Activated T-helper 2 cell treated with anti-CD3 and anti-CD28 coated beads, Interferon-gamma antibody, Interleukin-2, Interleukin-4, amounts not matched to agents 10 μg/mL and 5 μg/mL and 100 μg/mL, durations not matched to agents 14 hours and 24 hours and 36 hours (primary cell): ENCODE measurements around the gene SYTL3. TPM values are rescaled to one million over a fixed set of nuclear protein-coding genes. Genes with fewer than 3 reads are reported as not detected.
"Not testable (repeated sequence)": the region's sequence is repeated elsewhere in the genome, so short reads cannot be mapped to it uniquely, and the experiment has no call there.

Source experiments
- DNase-seq: peaks from one replicate; pipeline ENCODE4 v3.0.0; 2021; ENCODE audit warnings: low spot score
- H3K27ac Mint-ChIP-seq: one replicate; pipeline ENCODE4 v1.8.0; 2021; ENCODE audit warnings: mixed read lengths
- H3K27me3 Mint-ChIP-seq: one replicate; pipeline ENCODE4 v1.8.0; 2021; ENCODE audit warnings: low read depth, mixed read lengths
- H3K36me3 Mint-ChIP-seq: one replicate; pipeline ENCODE4 v1.8.0; 2021; ENCODE audit warnings: low read depth, mixed read lengths
- H3K4me1 Mint-ChIP-seq: one replicate; pipeline ENCODE4 v1.8.0; 2021; ENCODE audit warnings: low read depth, mixed read lengths
- H3K4me3 Mint-ChIP-seq: one replicate; pipeline ENCODE4 v1.8.0; 2021; ENCODE audit warnings: low read depth, mild to moderate bottlenecking, moderate library complexity, mixed read lengths
- H3K9me3 Mint-ChIP-seq: one replicate; pipeline ENCODE4 v1.8.0; 2021; ENCODE audit warnings: mixed read lengths
- intact Hi-C: fragments of 100-400 bp; cut with micrococcal nuclease; formaldehyde crosslinking; loops from one replicate; pipeline ENCODE4 v1.15.1; 2023
- total RNA-seq: library from RNA; stranded (reverse); gene quantifications from 2 replicates; pipeline ENCODE4 v1.2.3, GENCODE V29; 2022

SYTL3 gene
- total RNA-seq, 1 donor from 2014 or later, result 232 TPM

- peaks cover 10% of the 10 kb centered on the region for H3K9me3 Mint-ChIP-seq
Measured at GRCh38 chr6:158611541-158612370, 38.1 kb upstream of the SYTL3 start.

GRCh38 chr6:158614606-158615005 lies 35.2 kb upstream of the SYTL3 start:
- H3K4me3 Mint-ChIP-seq, intact Hi-C loops, H3K9me3 Mint-ChIP-seq, H3K27me3 Mint-ChIP-seq, H3K27ac Mint-ChIP-seq, H3K4me1 Mint-ChIP-seq, DNase-seq: not testable (repeated sequence)
- peaks cover 88% of the 10 kb centered on the region for H3K36me3 Mint-ChIP-seq

More at GRCh38 chr6:158611541-158612370, 38.1 kb upstream of the SYTL3 start:
- intact Hi-C loops, result no loop called here
- Mint-ChIP-seq H3K36me3 (peaks cover 83% of the 10 kb centered on the region), H3K27ac (no peak overlapping the region), H3K4me3 (no peak overlapping the region), H3K4me1 (no peaks in the 10 kb centered on the region), H3K27me3 (no peaks in the 10 kb centered on the region)
- DNase-seq, result no peak

GRCh38 chr6:158618289-158618688 lies 31.6 kb upstream of the SYTL3 start:
- H3K27me3 Mint-ChIP-seq, H3K9me3 Mint-ChIP-seq, intact Hi-C loops, DNase-seq, H3K27ac Mint-ChIP-seq, H3K4me3 Mint-ChIP-seq: not testable (repeated sequence)
- H3K36me3 Mint-ChIP-seq, result peaks cover 74% of the 10 kb centered on the region
- H3K4me1 Mint-ChIP-seq, result peaks cover 21% of the 10 kb centered on the region

GRCh38 chr6:158619922-158620801 lies 29.7 kb upstream of the SYTL3 start:
- no peak for DNase-seq
- Mint-ChIP-seq H3K4me1 (peaks cover 21% of the 10 kb centered on the region), H3K27ac (peak overlapping the region; percentile 17), H3K4me3 (no peak overlapping the region), H3K9me3 (peaks cover 3% of the 10 kb centered on the region), H3K27me3 (no peaks in the 10 kb centered on the region), H3K36me3 (peaks cover 74% of the 10 kb centered on the region)
- intact Hi-C loops, result no loop called here

- intact Hi-C loops, result no loop called here
- no peaks in the 10 kb centered on the region for H3K27me3 Mint-ChIP-seq
- H3K36me3 Mint-ChIP-seq, result peaks cover 71% of the 10 kb centered on the region
- no peak overlapping the region for H3K27ac Mint-ChIP-seq
- no peaks in the 10 kb centered on the region for H3K9me3 Mint-ChIP-seq
- DNase-seq, result no peak
- peaks cover 21% of the 10 kb centered on the region for H3K4me1 Mint-ChIP-seq
- no peak overlapping the region for H3K4me3 Mint-ChIP-seq
Measured at GRCh38 chr6:158620963-158621693, 28.7 kb upstream of the SYTL3 start.

- intact Hi-C loops, result no loop called here
- no peaks in the 10 kb centered on the region for H3K9me3 Mint-ChIP-seq
- H3K36me3 Mint-ChIP-seq, result peaks cover 71% of the 10 kb centered on the region
- H3K4me1 Mint-ChIP-seq, result peaks cover 21% of the 10 kb centered on the region
- no peak for DNase-seq
- no peaks in the 10 kb centered on the region for H3K27me3 Mint-ChIP-seq
- no peak overlapping the region for H3K27ac Mint-ChIP-seq
- no peak overlapping the region for H3K4me3 Mint-ChIP-seq
Measured at GRCh38 chr6:158621694-158622544, 27.9 kb upstream of the SYTL3 start.

GRCh38 chr6:158622545-158623190 lies 27.2 kb upstream of the SYTL3 start:
- Mint-ChIP-seq H3K27me3 (no peaks in the 10 kb centered on the region), H3K36me3 (peaks cover 71% of the 10 kb centered on the region), H3K4me3 (no peak overlapping the region), H3K27ac (peak overlapping the region; percentile 50), H3K4me1 (peaks cover 21% of the 10 kb centered on the region), H3K9me3 (no peaks in the 10 kb centered on the region)
- DNase-seq, result no peak
- intact Hi-C loops, result no loop called here

- DNase-seq, result no peak
- Mint-ChIP-seq H3K4me1 (peaks cover 19% of the 10 kb centered on the region), H3K27ac (peak overlapping the region; percentile 45), H3K27me3 (no peaks in the 10 kb centered on the region), H3K4me3 (no peak overlapping the region), H3K36me3 (peaks cover 72% of the 10 kb centered on the region), H3K9me3 (no peaks in the 10 kb centered on the region)
- intact Hi-C loops, result no loop called here
Measured at GRCh38 chr6:158624684-158625682, 24.9 kb upstream of the SYTL3 start.

GRCh38 chr6:158625881-158626305 lies 24.0 kb upstream of the SYTL3 start:
- Mint-ChIP-seq H3K27ac (peak overlapping the region; percentile 35), H3K36me3 (peaks cover 68% of the 10 kb centered on the region), H3K9me3 (no peaks in the 10 kb centered on the region), H3K4me3 (no peak overlapping the region), H3K4me1 (peaks cover 18% of the 10 kb centered on the region), H3K27me3 (no peaks in the 10 kb centered on the region)
- intact Hi-C loops, result no loop called here
- no peak for DNase-seq

GRCh38 chr6:158626360-158627167 lies 23.3 kb upstream of the SYTL3 start:
- Mint-ChIP-seq H3K27ac (peak overlapping the region; percentile 19), H3K4me1 (peaks cover 20% of the 10 kb centered on the region), H3K9me3 (no peaks in the 10 kb centered on the region), H3K4me3 (no peak overlapping the region), H3K27me3 (no peaks in the 10 kb centered on the region), H3K36me3 (peaks cover 70% of the 10 kb centered on the region)
- DNase-seq, result no peak
- intact Hi-C loops, result no loop called here
